Neural cell (in vitro differentiated cells): ENCODE results near the gene DLST. TPM values are rescaled to one million over a fixed set of nuclear protein-coding genes. Genes with fewer than 3 reads are reported as not detected.

Source experiments
- H2AFZ ChIP-seq: fragments of 200-600, 300-800 bp; sonication (generic), shearing (Covaris generic); 2 replicates; pipeline ENCODE4 v1.6.0; 2014; ENCODE audit warnings: low read depth, mild to moderate bottlenecking, antibody characterized with exemption, low read length, moderate library complexity
- H3F3A ChIP-seq: fragments of 200-600 bp; shearing (Covaris generic); 2 replicates; pipeline ENCODE4 v1.6.1; 2016; ENCODE audit warnings: mild to moderate bottlenecking, moderate library complexity, mixed read lengths, antibody characterized with exemption, low read length; ENCODE audit not compliant: insufficient read depth, poor library complexity, severe bottlenecking
- H3K27ac ChIP-seq: fragments of 200-600, 300-800 bp; sonication (generic), shearing (Covaris generic); 2 replicates; pipeline ENCODE4 v1.5.1; 2014; ENCODE audit warnings: mild to moderate bottlenecking, low read length, moderate library complexity
- H3K27me3 ChIP-seq: fragments of 300-800, 200-600 bp; sonication (generic), shearing (Covaris generic); 2 replicates; pipeline ENCODE4 v1.6.0; 2014; ENCODE audit warnings: mild to moderate bottlenecking, low read depth, low read length, moderate library complexity; ENCODE audit not compliant: insufficient read depth
- H3K36me3 ChIP-seq: fragments of 300-800, 200-600 bp; sonication (generic), shearing (Covaris generic); 2 replicates; pipeline ENCODE4 v1.5.1; 2014; ENCODE audit warnings: mild to moderate bottlenecking, antibody characterized with exemption, low read length, moderate library complexity; ENCODE audit not compliant: insufficient read depth
- H3K4me2 ChIP-seq: fragments of 300-800, 200-600 bp; sonication (generic), shearing (Covaris generic); 2 replicates; pipeline ENCODE4 v1.6.0; 2014; ENCODE audit warnings: mild to moderate bottlenecking, low read length
- H3K4me3 ChIP-seq: fragments of 300-800, 200-600 bp; sonication (generic), shearing (Covaris generic); 2 replicates; pipeline ENCODE4 v1.5.1; 2014; ENCODE audit warnings: mild to moderate bottlenecking, low read length, moderate library complexity
- H3K79me2 ChIP-seq: fragments of 200-600 bp; shearing (Covaris generic); replicated peaks from 2 replicates; pipeline ENCODE4 v1.6.0; 2014; ENCODE audit warnings: mild to moderate bottlenecking, low read length, moderate library complexity; ENCODE audit not compliant: insufficient read depth
- H3K9ac ChIP-seq: fragments of 300-800, 200-600 bp; sonication (generic), shearing (Covaris generic); 2 replicates; pipeline ENCODE4 v1.6.1; 2016; ENCODE audit warnings: mild to moderate bottlenecking, low read length, mixed read lengths
- H3K9me2 ChIP-seq: fragments of 200-600 bp; shearing (Covaris generic); 2 replicates; pipeline ENCODE4 v1.6.1; 2016; ENCODE audit warnings: mild to moderate bottlenecking, low read length, mixed read lengths; ENCODE audit not compliant: insufficient read depth
- H3K9me3 ChIP-seq: fragments of 200-600, 300-800 bp; sonication (generic), shearing (Covaris generic); 2 replicates; pipeline ENCODE4 v1.6.1; 2016; ENCODE audit warnings: mild to moderate bottlenecking, mixed run types, low read length, moderate library complexity, mixed read lengths
- H4K20me1 ChIP-seq: fragments of 200-600 bp; shearing (Covaris generic); 2 replicates; pipeline ENCODE4 v1.6.1; 2016; ENCODE audit warnings: mild to moderate bottlenecking, mixed run types; ENCODE audit not compliant: insufficient read depth
- CTCF ChIP-seq: fragments of 450-650 bp; IDR thresholded peaks from 2 replicates; pipeline ENCODE4 v1.5.1; 2014; ENCODE audit warnings: antibody characterized with exemption, mild to moderate bottlenecking, moderate library complexity; ENCODE audit not compliant: poor library complexity, severe bottlenecking
- EP300 ChIP-seq: fragments of 450-650 bp; conservative IDR thresholded peaks from 2 replicates; pipeline ENCODE4 v1.6.1; 2014; ENCODE audit warnings: antibody characterized with exemption, mild to moderate bottlenecking, moderate library complexity; ENCODE audit not compliant: poor library complexity, severe bottlenecking
- EZH2 ChIP-seq: fragments of 200-600, 300-800 bp; shearing (Covaris generic), sonication (generic); IDR thresholded peaks from 2 replicates; pipeline ENCODE4 v1.6.1; 2014; ENCODE audit warnings: antibody characterized with exemption, low read length, borderline replicate concordance, mild to moderate bottlenecking; ENCODE audit not compliant: insufficient read depth, poor library complexity, severe bottlenecking
- MXI1 ChIP-seq: fragments of 450-650 bp; conservative IDR thresholded peaks from 2 replicates; pipeline ENCODE4 v1.6.1; 2014; ENCODE audit warnings: antibody characterized with exemption, mild to moderate bottlenecking; ENCODE audit not compliant: poor library complexity, severe bottlenecking
- POLR2AphosphoS5 ChIP-seq: IDR thresholded peaks from 2 replicates; pipeline ENCODE4 v1.6.1; 2012
- RAD21 ChIP-seq: fragments of 450-650 bp; conservative IDR thresholded peaks from 2 replicates; pipeline ENCODE4 v1.6.1; 2014; ENCODE audit warnings: antibody characterized with exemption, mild to moderate bottlenecking, moderate library complexity
- REST ChIP-seq: IDR thresholded peaks from 2 replicates; pipeline ENCODE4 v1.6.1; 2012; ENCODE audit warnings: borderline replicate concordance
- SMC3 ChIP-seq: fragments of 450-650 bp; conservative IDR thresholded peaks from 2 replicates; pipeline ENCODE4 v1.6.1; 2014; ENCODE audit warnings: antibody characterized with exemption, mild to moderate bottlenecking, moderate library complexity; ENCODE audit not compliant: poor library complexity
- TAF1 ChIP-seq: IDR thresholded peaks from 2 replicates; pipeline ENCODE4 v1.6.1; 2012; ENCODE audit warnings: low read depth
- polyA plus RNA-seq: library from polyadenylated mRNA; depleted of rRNA; stranded (reverse); fragments of >200 nt; gene quantifications from 2 replicates; pipeline ENCODE4 v1.2.3, GENCODE V29; 2014

The DLST gene
- polyA plus RNA-seq, 1 donor from 2014 or later, result 59.7 TPM

- Histone ChIP-seq H2AFZ (no peak overlapping the region), H3K9me3 (no peaks in the 10 kb centered on the region), H3F3A (no peaks in the 10 kb centered on the region), H4K20me1 (no peaks in the 10 kb centered on the region), H3K79me2 (no peaks in the 10 kb centered on the region), H3K27ac (no peak overlapping the region), H3K4me2 (no peak overlapping the region), H3K36me3 (no peaks in the 10 kb centered on the region), H3K9ac (no peak overlapping the region), H3K9me2 (no peaks in the 10 kb centered on the region), H3K27me3 (no peaks in the 10 kb centered on the region), H3K4me3 (no peak overlapping the region)
- TF ChIP-seq CTCF, result no peak
- TF ChIP-seq POLR2AphosphoS5, result no peak
- no peak for TF ChIP-seq EZH2
- no peak for TF ChIP-seq MXI1
- TF ChIP-seq TAF1, result no peak
- no peak for TF ChIP-seq EP300
- TF ChIP-seq SMC3, result no peak
- TF ChIP-seq RAD21, result no peak
- TF ChIP-seq REST, result no peak
Observed at GRCh38 chr14:74871819-74872218, 9.9 kb upstream of the DLST start.

GRCh38 chr14:74875204-74875603 is 6.5 kb upstream of the DLST start:
- no peaks in the 10 kb centered on the region for H3K79me2 ChIP-seq
- no peaks in the 10 kb centered on the region for H3K9me3 ChIP-seq
- H3K4me2 ChIP-seq, result no peak overlapping the region
- TF ChIP-seq EZH2, result no peak
- no peak for TF ChIP-seq SMC3
- TF ChIP-seq MXI1, result no peak
- no peak for TF ChIP-seq CTCF
- no peak for TF ChIP-seq TAF1
- no peak for TF ChIP-seq REST
- no peak for TF ChIP-seq POLR2AphosphoS5
- TF ChIP-seq EP300, result no peak
- TF ChIP-seq RAD21, result no peak
- no peak overlapping the region for H3K9ac ChIP-seq
- no peaks in the 10 kb centered on the region for H3K27me3 ChIP-seq
- no peaks in the 10 kb centered on the region for H4K20me1 ChIP-seq
- H2AFZ ChIP-seq, result no peak overlapping the region
- no peak overlapping the region for H3K27ac ChIP-seq
- H3K9me2 ChIP-seq, result no peaks in the 10 kb centered on the region
- no peak overlapping the region for H3K4me3 ChIP-seq
- H3F3A ChIP-seq, result no peaks in the 10 kb centered on the region
- no peaks in the 10 kb centered on the region for H3K36me3 ChIP-seq
